Calu3 (cell line): ENCODE measurements around the gene DDN. TPM values are rescaled to one million over a fixed set of nuclear protein-coding genes. Genes with fewer than 3 reads are reported as not detected.
A peak's percentile ranks its signal among the peaks of the same experiment; 100 is the strongest.

Experiments used
- BruUV-seq: library from RNA; stranded (reverse); fragments of 400-500 nt; replicated peaks from 2 replicates; lab custom pipeline; 2021; lab: Mats Ljungman, UMichigan
- CTCF ChIA-PET: fragments of 300-600 bp; sonication (Branson Sonifier 250); formaldehyde crosslinking; loops from one replicate; lab custom pipeline; 2022; ENCODE audit warnings: antibody characterized with exemption; lab: Charles Lee
- DNase-seq: peaks from one replicate; pipeline ENCODE4 v3.0.0; 2022
- H3K27ac Mint-ChIP-seq: one replicate; pipeline ENCODE4 v1.8.0; 2022; ENCODE audit warnings: mixed read lengths; ENCODE audit not compliant: unreplicated experiment
- H3K27me3 Mint-ChIP-seq: one replicate; pipeline ENCODE4 v1.8.0; 2022; ENCODE audit warnings: mixed read lengths; ENCODE audit not compliant: unreplicated experiment
- H3K36me3 Mint-ChIP-seq: one replicate; pipeline ENCODE4 v1.8.0; 2022; ENCODE audit warnings: mild to moderate bottlenecking, moderate library complexity, mixed read lengths; ENCODE audit not compliant: insufficient read depth, unreplicated experiment
- H3K4me1 Mint-ChIP-seq: one replicate; pipeline ENCODE4 v1.8.0; 2022; ENCODE audit warnings: mild to moderate bottlenecking, low read depth, mixed read lengths; ENCODE audit not compliant: unreplicated experiment
- H3K4me3 Mint-ChIP-seq: one replicate; pipeline ENCODE4 v1.8.0; 2022; ENCODE audit warnings: mild to moderate bottlenecking, low read depth, moderate library complexity, mixed read lengths; ENCODE audit not compliant: unreplicated experiment
- H3K9me3 Mint-ChIP-seq: one replicate; pipeline ENCODE4 v1.8.0; 2022; ENCODE audit warnings: low read depth, mixed read lengths; ENCODE audit not compliant: unreplicated experiment
- intact Hi-C: fragments of 100-400 bp; cut with micrococcal nuclease; formaldehyde crosslinking; loops from one replicate; pipeline ENCODE4 v1.10.0; 2022; ENCODE audit not compliant: unreplicated experiment
- total RNA-seq: library from RNA; stranded (reverse); gene quantifications from 2 replicates; pipeline ENCODE4 v1.2.3, GENCODE V29; 2022
- TF ChIP-seq, protein P1 (sequence below): fragments of 200-600 bp; IDR thresholded peaks from one replicate; pipeline ENCODE4 v1.8.0; 2022; ENCODE audit warnings: antibody characterized with exemption; ENCODE audit not compliant: unreplicated experiment

Gene DDN
- total RNA-seq, 1 experiment from 2014 or later: 0.21 TPM

DNA sequence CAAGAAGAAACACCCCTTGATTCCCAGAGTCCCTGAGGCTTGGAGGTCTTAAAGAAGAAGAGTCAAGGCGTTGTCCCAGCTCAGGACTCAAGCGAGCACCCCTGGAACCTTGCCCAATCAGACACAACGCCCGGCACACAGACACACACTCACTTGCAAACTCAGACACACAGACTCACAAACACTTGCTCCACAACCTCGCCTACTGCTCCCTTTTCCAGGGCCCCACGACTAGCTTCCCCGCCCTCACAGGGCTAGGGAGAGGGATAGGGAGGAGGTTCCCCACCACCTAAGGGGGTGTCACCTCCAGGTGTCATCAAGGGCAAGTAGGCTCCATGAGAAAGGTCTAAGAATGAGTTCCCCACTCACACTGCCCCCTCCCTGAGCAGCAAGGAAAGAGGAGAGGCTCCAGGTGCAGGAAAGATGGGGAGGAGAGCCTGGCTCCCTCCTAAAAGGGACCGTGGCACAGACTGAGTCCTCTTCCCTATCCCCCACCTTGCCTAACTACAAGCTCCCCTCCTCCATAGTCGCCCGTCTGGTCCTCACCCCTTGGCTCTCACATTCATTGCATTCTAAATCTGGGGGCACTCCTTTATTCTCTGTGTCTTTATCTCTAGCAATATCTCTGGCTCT lies 28.4 kb downstream of the DDN start:
- intact Hi-C loops: loop anchor here (10.0 kb wide), 1 partner anchor 116 kb away; the partner anchor contains the start of gene DDX23
- H3K9me3 Mint-ChIP-seq: no peaks in the 10 kb centered on the region
- H3K27ac Mint-ChIP-seq: no peak overlapping the region
- TF ChIP-seq, protein P1, sequence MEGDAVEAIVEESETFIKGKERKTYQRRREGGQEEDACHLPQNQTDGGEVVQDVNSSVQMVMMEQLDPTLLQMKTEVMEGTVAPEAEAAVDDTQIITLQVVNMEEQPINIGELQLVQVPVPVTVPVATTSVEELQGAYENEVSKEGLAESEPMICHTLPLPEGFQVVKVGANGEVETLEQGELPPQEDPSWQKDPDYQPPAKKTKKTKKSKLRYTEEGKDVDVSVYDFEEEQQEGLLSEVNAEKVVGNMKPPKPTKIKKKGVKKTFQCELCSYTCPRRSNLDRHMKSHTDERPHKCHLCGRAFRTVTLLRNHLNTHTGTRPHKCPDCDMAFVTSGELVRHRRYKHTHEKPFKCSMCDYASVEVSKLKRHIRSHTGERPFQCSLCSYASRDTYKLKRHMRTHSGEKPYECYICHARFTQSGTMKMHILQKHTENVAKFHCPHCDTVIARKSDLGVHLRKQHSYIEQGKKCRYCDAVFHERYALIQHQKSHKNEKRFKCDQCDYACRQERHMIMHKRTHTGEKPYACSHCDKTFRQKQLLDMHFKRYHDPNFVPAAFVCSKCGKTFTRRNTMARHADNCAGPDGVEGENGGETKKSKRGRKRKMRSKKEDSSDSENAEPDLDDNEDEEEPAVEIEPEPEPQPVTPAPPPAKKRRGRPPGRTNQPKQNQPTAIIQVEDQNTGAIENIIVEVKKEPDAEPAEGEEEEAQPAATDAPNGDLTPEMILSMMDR: no peak
- no peak for DNase-seq
- CTCF ChIA-PET: no interaction called here
- H3K4me1 Mint-ChIP-seq: peaks cover 18% of the 10 kb centered on the region
- H3K27me3 Mint-ChIP-seq: peaks cover 84% of the 10 kb centered on the region
- peak overlapping the region; percentile 58 for H3K4me3 Mint-ChIP-seq
- BruUV-seq: no TSS peak
- H3K36me3 Mint-ChIP-seq: no peaks in the 10 kb centered on the region

DNA sequence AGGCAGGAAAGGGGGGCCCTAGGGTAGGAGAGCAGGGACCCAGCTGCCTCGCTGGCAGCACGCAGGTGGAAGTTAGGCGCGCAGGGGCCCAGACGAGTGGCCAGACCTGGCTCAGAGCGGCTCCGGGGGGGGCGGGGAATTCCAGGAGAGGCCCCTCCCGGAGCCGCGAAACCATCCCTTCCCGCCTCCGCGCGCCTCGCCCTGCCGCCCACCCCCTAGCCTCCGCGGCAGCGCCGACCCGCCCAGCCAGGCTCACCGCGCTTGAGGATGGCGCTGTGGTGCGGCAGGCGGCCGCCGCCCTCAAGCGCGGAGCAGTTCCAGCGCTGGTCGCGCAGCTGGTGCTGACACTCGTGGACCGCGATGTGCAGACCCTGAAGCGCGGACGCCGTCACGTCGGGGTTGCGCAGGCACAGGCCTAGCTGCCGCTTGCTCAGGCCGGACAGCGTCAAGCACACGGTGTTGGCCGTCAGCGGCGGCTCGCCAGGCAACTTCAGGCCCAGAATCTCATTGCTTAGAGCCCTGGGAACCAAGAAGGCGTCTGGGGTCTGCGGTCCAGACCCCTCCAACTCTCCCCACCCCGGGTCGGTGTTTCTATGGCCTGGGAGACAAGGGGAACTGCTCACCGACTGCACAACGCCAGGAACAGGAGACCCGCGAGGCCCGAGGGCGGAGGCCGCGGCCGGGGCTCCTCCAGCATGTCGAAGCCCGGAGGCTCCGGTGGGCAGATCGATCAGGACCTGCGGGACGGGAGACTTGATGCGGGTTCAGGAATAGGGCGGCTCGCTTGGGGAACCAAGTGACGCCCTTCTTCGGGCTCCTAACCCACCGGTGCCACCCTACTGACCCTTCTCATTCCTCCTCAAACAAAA lies 29.1 kb downstream of the DDN start:
- peaks cover 84% of the 10 kb centered on the region for H3K27me3 Mint-ChIP-seq
- BruUV-seq: no TSS peak
- TF ChIP-seq, protein P1: no peak

DNA sequence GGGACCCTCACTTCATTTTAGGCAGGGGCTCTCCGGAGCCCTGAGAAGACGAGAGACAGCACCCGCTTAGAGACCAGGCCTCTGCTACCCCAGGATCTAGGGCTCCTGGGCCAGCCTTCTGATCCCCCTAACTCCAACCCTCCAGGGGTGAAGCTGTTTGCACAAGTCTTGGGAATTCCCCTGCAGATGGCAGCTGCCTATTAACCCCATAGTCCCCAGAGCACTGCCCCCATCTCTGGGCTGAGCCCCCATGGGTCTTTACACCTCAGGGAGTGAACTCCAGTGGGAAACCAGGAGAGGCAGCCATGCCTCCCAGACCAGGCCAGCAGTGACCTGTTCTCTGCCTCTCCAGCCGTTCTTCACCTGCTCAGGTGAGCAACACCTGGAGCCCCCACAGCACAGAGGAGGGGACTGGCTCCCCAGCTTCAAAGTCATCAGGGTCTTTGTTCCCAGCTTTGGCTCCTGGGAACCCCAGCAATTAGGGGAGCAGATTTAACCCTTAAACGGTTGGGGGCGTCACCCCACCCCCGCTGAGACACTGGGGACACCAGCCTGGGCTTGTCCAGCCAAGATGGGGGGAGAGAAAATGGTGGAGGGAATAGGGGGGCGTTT lies 29.9 kb downstream of the DDN start:
- H3K4me1 Mint-ChIP-seq: peaks cover 18% of the 10 kb centered on the region
- no peak for DNase-seq
- no peaks in the 10 kb centered on the region for H3K9me3 Mint-ChIP-seq
- intact Hi-C loops: no loop called here
- H3K27ac Mint-ChIP-seq: no peak overlapping the region
- peaks cover 78% of the 10 kb centered on the region for H3K27me3 Mint-ChIP-seq
- H3K4me3 Mint-ChIP-seq: peak overlapping the region; percentile 19
- CTCF ChIA-PET: no interaction called here
- TF ChIP-seq, protein P1: no peak
- BruUV-seq: no TSS peak
- no peaks in the 10 kb centered on the region for H3K36me3 Mint-ChIP-seq

More for the DNA sequence above, 29.1 kb downstream of the DDN start:
- Mint-ChIP-seq H3K27ac (no peak overlapping the region), H3K4me3 (peak overlapping the region; percentile 19), H3K4me1 (peaks cover 18% of the 10 kb centered on the region), H3K36me3 (no peaks in the 10 kb centered on the region), H3K9me3 (no peaks in the 10 kb centered on the region)
- DNase-seq: no peak
- CTCF ChIA-PET: no interaction called here
- intact Hi-C loops: loop anchor here (10.0 kb wide), 1 partner anchor 115 kb away; the partner anchor contains the start of gene DDX23

DNA sequence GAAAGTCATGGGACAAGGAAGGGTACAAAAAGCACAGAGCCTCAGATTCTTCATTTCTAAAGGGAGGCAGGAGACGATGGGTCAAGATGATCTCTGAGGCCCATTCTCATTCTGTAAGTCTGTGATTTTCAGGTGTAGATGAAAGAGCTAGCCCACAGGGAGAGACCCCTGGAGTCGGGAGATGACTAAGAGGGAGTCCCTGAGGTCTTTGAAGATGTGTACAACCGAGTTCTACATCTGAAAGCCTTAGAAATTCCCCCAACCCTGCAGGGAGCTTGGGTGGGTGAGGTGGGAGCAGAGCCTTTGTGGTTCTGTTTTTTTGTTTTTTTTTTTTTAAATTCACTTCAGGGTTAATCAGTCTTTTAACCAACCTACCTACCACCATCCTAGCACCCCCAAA lies 30.7 kb downstream of the DDN start:
- TF ChIP-seq, protein P1: no peak
- no peak overlapping the region for H3K4me3 Mint-ChIP-seq
- H3K4me1 Mint-ChIP-seq: peaks cover 18% of the 10 kb centered on the region
- intact Hi-C loops: no loop called here
- BruUV-seq: no TSS peak
- H3K27ac Mint-ChIP-seq: no peak overlapping the region
- no peaks in the 10 kb centered on the region for H3K9me3 Mint-ChIP-seq
- no peaks in the 10 kb centered on the region for H3K36me3 Mint-ChIP-seq
- CTCF ChIA-PET: no interaction called here
- H3K27me3 Mint-ChIP-seq: peaks cover 70% of the 10 kb centered on the region
- no peak for DNase-seq
